ENCODE results near the gene GJC2.

GJC2 gene

GRCh38 chr1:228145463-228146416 lies 4.0 kb upstream of the GJC2 start:
- TF ChIP-seq POLR2AphosphoS5 (IDR thresholded peaks at IDR 0.05; ENCODE audit: low read depth, low read length): no peak
- TF ChIP-seq SIN3A (IDR thresholded peaks at IDR 0.05; ENCODE audit: borderline replicate concordance, insufficient read depth, low read length): no peak
- TF ChIP-seq REST (IDR thresholded peaks at IDR 0.05; ENCODE audit: insufficient read depth in 1 of 2, low read depth in 2 of 2, low read length in 2 of 2): no peak

DNA sequence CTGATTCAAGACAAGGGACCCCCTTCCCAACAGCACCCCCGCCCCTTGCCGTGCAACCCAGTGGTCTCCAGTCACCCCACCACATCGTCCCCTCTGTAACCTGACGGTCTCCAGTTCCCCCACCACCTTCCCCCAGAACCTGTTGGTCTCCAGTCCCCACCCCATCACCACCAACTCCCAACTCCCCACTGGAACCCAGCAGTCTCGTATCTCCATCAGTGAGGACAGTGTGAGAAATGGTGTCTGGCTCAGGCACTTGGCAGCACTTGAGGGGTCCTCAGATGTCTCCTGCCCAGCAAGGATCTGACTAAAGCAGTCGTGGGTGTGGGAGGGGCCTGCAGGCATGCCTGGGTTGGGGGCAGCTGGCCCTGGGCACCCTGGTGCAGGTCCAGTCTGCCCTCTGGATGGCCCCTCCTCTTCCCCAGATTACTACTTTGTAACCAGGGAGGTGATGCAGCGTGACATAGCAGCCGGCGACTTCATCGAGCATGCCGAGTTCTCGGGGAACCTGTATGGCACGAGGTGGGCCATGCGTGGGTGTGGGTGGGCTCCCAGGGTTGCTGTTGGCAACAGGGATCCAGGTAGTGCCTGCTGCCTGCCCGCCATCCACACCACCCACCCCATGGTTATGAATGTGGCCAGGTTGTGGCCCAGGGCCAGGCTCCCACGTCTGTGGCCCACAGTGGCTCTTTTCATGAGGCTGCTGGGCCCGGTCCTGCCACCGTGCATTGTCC lies 3.1 kb upstream of the GJC2 start:
- no peak for TF ChIP-seq POLR2AphosphoS5 (IDR thresholded peaks at IDR 0.05; ENCODE audit: low read depth, low read length)
- TF ChIP-seq REST (IDR thresholded peaks at IDR 0.05; ENCODE audit: insufficient read depth in 1 of 2, low read depth in 2 of 2, low read length in 2 of 2): no peak
- TF ChIP-seq SIN3A (IDR thresholded peaks at IDR 0.05; ENCODE audit: borderline replicate concordance, insufficient read depth, low read length): no peak
- no peak for TF ChIP-seq TAF1 (IDR thresholded peaks at IDR 0.05; ENCODE audit: borderline replicate concordance, insufficient read depth, low read length)
- TF ChIP-seq FOXP2 (optimal IDR thresholded peaks at IDR 0.05; ENCODE audit: borderline replicate concordance, extremely low read depth, extremely low read length, insufficient read depth): no peak

- TF ChIP-seq REST (IDR thresholded peaks at IDR 0.05; ENCODE audit: insufficient read depth in 1 of 2, low read depth in 2 of 2, low read length in 2 of 2) (no peak), TAF1 (IDR thresholded peaks at IDR 0.05; ENCODE audit: borderline replicate concordance, insufficient read depth, low read length) (no peak), FOXP2 (optimal IDR thresholded peaks at IDR 0.05; ENCODE audit: borderline replicate concordance, extremely low read depth, extremely low read length, insufficient read depth) (no peak), POLR2AphosphoS5 (IDR thresholded peaks at IDR 0.05; ENCODE audit: low read depth, low read length) (no peak), SIN3A (IDR thresholded peaks at IDR 0.05; ENCODE audit: borderline replicate concordance, insufficient read depth, low read length) (no peak)
Observed at GRCh38 chr1:228147151-228147693, 2.5 kb upstream of the GJC2 start.

- TF ChIP-seq POLR2AphosphoS5 (IDR thresholded peaks at IDR 0.05; ENCODE audit: low read depth, low read length) (no peak), REST (IDR thresholded peaks at IDR 0.05; ENCODE audit: insufficient read depth in 1 of 2, low read depth in 2 of 2, low read length in 2 of 2) (no peak)
Observed at GRCh38 chr1:228147768-228148167, 2.0 kb upstream of the GJC2 start.
